ENCODE data around the gene CASK. TPM values are rescaled to one million over a fixed set of nuclear protein-coding genes. Genes with fewer than 3 reads are reported as not detected.

CASK gene
- total and polyA plus RNA-seq, 2 of the 13 experiments (the other 11 are each of a cell fraction or from before 2014, with no cell fraction given): 14.5 to 16.0 TPM

DNA sequence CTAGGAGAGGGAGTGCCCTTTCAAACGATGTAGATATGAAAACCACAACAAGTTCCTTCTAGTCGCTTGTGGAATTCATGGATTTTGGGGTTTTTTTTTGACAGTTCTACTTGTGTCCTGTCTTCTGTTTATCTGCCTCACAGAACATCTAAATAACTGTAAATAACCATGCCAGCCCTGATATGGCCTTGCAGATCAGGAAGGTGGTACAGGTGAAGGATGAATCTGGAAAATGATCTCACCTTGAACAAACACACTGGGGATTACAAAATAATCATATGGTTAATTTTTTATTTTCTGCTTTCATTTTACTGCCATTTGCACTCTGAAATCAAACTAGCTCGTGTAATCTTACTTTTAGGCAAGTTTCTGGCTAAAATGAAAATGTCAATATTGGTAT is 162.2 kb downstream of the CASK start:
- in situ Hi-C loops (cut with HindIII; ENCODE audit: extremely low pct_ligation_motif_present, low pct_unique_long_range_greater_than_20kb): no loop called here
- no peaks in the 10 kb centered on the region for H3K9me3 ChIP-seq (ENCODE audit: low read length)
- H3K27ac ChIP-seq (ENCODE audit: extremely low read length, insufficient read depth, low read length): no peak overlapping the region
- DNase-seq (ENCODE audit: low spot score) (no peak), FAIRE-seq (no peak), ATAC-seq (no peak)
- POLR2A ChIA-PET: no interaction called here
- H4K20me1 ChIP-seq (ENCODE audit: insufficient read depth, low read length): no peaks in the 10 kb centered on the region
- H3K4me1 ChIP-seq (ENCODE audit: insufficient read depth, low read length): no peaks in the 10 kb centered on the region
- H3K36me3 ChIP-seq (replicated peaks in 1 of 2; ENCODE audit: control insufficient read depth in 1 of 2, insufficient read depth in 2 of 2, low read length in 2 of 2): no peaks in the 10 kb centered on the region
- H3K4me2 ChIP-seq (ENCODE audit: low read depth, low read length): no peak overlapping the region
- WGBS (ENCODE audit: low lambda C conversion rate): 66% methylated on average over 3 of the region's 3 CpGs
- CTCF ChIA-PET (ENCODE audit: low intra/inter-chr PET ratio, low total read pairs): no interaction called here
- no peak overlapping the region for H2AFZ ChIP-seq (ENCODE audit: low read length)
- H3K27me3 ChIP-seq (ENCODE audit: control insufficient read depth in 1 of 2, insufficient read depth in 2 of 2, low read length in 2 of 2): no peaks in the 10 kb centered on the region
- no peaks in the 10 kb centered on the region for H3K79me2 ChIP-seq (ENCODE audit: insufficient read depth, low read length)
- TF ChIP-seq MYC (CRISPR knock-in tag; IDR thresholded peaks at IDR 0.05; ENCODE audit: borderline replicate concordance) (no peak), ZNF343 (CRISPR knock-in tag; IDR thresholded peaks at IDR 0.05) (no peak), KAT8 (CRISPR knock-in tag; IDR thresholded peaks at IDR 0.05) (no peak), HNRNPH1 (optimal IDR thresholded peaks at IDR 0.05; ENCODE audit: low read depth, low read length) (no peak), SSRP1 (CRISPR knock-in tag; IDR thresholded peaks at IDR 0.05) (no peak), SRY (CRISPR knock-in tag; IDR thresholded peaks at IDR 0.05) (no peak), MZF1 (CRISPR knock-in tag; IDR thresholded peaks at IDR 0.05; ENCODE audit: borderline replicate concordance) (no peak), ZMYM4 (CRISPR knock-in tag; IDR thresholded peaks at IDR 0.05) (no peak)
- TF ChIP-seq, protein P1, sequence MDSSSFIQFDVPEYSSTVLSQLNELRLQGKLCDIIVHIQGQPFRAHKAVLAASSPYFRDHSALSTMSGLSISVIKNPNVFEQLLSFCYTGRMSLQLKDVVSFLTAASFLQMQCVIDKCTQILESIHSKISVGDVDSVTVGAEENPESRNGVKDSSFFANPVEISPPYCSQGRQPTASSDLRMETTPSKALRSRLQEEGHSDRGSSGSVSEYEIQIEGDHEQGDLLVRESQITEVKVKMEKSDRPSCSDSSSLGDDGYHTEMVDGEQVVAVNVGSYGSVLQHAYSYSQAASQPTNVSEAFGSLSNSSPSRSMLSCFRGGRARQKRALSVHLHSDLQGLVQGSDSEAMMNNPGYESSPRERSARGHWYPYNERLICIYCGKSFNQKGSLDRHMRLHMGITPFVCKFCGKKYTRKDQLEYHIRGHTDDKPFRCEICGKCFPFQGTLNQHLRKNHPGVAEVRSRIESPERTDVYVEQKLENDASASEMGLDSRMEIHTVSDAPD (CRISPR knock-in tag; IDR thresholded peaks at IDR 0.05): no peak
- TF ChIP-seq, protein P2, sequence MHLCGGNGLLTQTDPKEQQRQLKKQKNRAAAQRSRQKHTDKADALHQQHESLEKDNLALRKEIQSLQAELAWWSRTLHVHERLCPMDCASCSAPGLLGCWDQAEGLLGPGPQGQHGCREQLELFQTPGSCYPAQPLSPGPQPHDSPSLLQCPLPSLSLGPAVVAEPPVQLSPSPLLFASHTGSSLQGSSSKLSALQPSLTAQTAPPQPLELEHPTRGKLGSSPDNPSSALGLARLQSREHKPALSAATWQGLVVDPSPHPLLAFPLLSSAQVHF (CRISPR knock-in tag; IDR thresholded peaks at IDR 0.05): no peak
- no peak overlapping the region for H3K9ac ChIP-seq (ENCODE audit: insufficient read depth, low read depth, low read length)
- no peak overlapping the region for H3K4me3 ChIP-seq (replicated peaks in 1 of 3; ENCODE audit: insufficient read depth in 1 of 3, low read depth in 2 of 3, low read length in 3 of 3)
- intact Hi-C loops (cut with micrococcal nuclease; ENCODE audit: unreplicated experiment): no loop called here
- no TSS peak for BruUV-seq (replicated peaks)

Measured in HepG2 (cell line).